Kidney epithelial cell (primary cell): ENCODE measurements around the gene GTF3C5. TPM values are rescaled to one million over a fixed set of nuclear protein-coding genes. Genes with fewer than 3 reads are reported as not detected.
"Not testable (repeated sequence)": the region's sequence is repeated elsewhere in the genome, so short reads cannot be mapped to it uniquely, and the experiment has no call there.

Experiments used
- DNase-seq: peaks from one replicate; pipeline ENCODE4 v3.0.0-alpha.2; 2010; ENCODE audit warnings: low read depth
- H3K27me3 ChIP-seq: 2 replicates; pipeline ENCODE4 v1.6.0; 2011; ENCODE audit warnings: low read length; ENCODE audit not compliant: control insufficient read depth, insufficient read depth
- H3K36me3 ChIP-seq: 2 replicates; pipeline ENCODE4 v1.5.1; 2011; ENCODE audit warnings: low read length; ENCODE audit not compliant: control insufficient read depth, insufficient read depth
- H3K4me3 ChIP-seq: 2 replicates; pipeline ENCODE4 v1.5.1; 2011; ENCODE audit warnings: low read depth, mild to moderate bottlenecking, control low read depth, low read length
- total RNA-seq: library from RNA; depleted of rRNA; stranded (reverse); fragments of >200 nt; gene quantifications from 2 replicates; pipeline ENCODE4 v1.2.3, GENCODE V29; 2015
- TF ChIP-seq, protein P1 (sequence below): IDR thresholded peaks from 2 replicates; pipeline ENCODE4 v1.5.1; 2011; ENCODE audit warnings: mild to moderate bottlenecking, moderate library complexity, low read length, control low read depth, inconsistent platforms; ENCODE audit not compliant: insufficient read depth, poor library complexity, severe bottlenecking

Gene GTF3C5
- total RNA-seq, 1 donor from 2014 or later, result 94.7 TPM

DNA sequence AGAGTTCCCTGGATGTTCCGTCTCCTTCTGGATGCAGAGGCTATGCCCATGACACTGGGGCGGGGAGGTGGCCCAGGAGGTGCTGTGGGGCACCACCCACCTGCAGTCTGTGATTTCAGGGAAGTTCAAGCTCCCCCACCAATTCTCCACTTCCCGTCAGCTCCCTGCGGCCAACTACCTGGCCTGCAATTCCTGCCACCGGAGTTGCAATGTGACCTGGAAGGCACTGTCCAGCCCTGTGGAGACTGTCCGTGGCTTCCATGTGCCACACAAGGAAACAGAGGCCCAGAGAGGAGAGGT is 35.7 kb upstream of the GTF3C5 start:
- no peak overlapping the region for H3K4me3 ChIP-seq
- no peak for DNase-seq
- H3K36me3 ChIP-seq, result no peaks in the 10 kb centered on the region
- peaks cover 24% of the 10 kb centered on the region for H3K27me3 ChIP-seq
- TF ChIP-seq, protein P1, sequence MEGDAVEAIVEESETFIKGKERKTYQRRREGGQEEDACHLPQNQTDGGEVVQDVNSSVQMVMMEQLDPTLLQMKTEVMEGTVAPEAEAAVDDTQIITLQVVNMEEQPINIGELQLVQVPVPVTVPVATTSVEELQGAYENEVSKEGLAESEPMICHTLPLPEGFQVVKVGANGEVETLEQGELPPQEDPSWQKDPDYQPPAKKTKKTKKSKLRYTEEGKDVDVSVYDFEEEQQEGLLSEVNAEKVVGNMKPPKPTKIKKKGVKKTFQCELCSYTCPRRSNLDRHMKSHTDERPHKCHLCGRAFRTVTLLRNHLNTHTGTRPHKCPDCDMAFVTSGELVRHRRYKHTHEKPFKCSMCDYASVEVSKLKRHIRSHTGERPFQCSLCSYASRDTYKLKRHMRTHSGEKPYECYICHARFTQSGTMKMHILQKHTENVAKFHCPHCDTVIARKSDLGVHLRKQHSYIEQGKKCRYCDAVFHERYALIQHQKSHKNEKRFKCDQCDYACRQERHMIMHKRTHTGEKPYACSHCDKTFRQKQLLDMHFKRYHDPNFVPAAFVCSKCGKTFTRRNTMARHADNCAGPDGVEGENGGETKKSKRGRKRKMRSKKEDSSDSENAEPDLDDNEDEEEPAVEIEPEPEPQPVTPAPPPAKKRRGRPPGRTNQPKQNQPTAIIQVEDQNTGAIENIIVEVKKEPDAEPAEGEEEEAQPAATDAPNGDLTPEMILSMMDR, result no peak

DNA sequence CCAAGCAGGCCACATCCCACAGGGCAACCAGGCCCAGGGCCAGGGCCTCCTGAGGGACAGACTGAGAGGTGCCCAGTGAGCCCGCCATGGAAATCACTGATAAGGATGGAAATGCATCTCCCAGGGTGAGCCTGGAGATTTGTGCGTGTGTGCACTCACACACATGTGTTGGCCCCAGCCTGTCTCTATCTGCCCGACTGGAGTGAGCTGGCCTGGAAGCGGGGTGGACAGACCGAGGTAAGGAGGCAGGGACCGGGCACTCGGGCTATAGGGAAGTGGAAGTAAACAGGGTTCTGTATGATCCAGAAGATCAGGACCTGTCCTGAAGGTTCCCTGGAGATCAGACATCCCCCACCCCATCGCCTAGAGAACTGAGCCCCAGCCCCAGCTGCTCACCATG is 34.9 kb upstream of the GTF3C5 start:
- Histone ChIP-seq H3K4me3 (no peak overlapping the region), H3K27me3 (peaks cover 22% of the 10 kb centered on the region)
- no peak for DNase-seq

DNA sequence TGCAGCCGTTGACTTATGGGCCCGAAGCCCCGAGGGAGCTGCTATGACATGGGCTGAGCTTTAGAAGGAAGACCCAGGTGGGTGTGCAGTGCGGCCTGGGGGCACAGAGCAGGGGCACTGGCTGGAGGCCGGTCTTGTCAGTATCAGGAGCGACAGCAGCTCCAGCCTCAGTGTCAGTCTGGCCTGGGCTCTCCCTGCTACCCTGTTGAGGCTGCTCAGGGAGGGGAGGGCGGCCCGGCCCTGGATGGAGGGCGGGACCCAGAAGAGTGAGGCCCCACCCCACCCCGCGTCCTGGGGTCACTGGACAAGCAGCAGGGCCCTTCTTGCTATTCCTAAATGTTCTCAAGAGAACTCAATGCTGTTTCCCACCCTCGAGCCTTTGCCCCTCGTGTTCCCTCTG is 34.3 kb upstream of the GTF3C5 start:
- no peak for DNase-seq
- TF ChIP-seq, protein P1, result no peak
- peaks cover 19% of the 10 kb centered on the region for H3K27me3 ChIP-seq
- H3K36me3 ChIP-seq, result no peaks in the 10 kb centered on the region
- no peak overlapping the region for H3K4me3 ChIP-seq

More for the DNA sequence above, 34.9 kb upstream of the GTF3C5 start:
- TF ChIP-seq, protein P1, result no peak
- no peaks in the 10 kb centered on the region for H3K36me3 ChIP-seq

DNA sequence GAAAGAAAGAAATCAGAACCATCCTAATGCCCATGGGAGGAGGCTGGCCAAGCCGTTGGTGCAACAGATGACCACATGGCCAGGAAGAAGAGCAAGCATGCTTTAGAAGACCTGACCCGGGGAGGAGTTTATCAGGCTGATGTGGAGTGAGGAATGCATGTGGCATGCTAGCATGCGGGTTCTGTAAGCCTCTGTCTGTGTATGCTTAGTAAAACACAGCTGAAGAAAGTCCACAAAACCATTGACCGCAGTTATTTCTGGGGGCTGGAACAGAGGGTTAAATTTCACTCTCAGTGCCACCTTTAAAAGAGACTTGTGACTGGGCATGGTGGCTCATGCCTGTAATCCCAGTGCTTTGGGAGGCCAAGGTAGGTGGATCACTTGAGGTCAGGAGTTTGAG is 33.2 kb upstream of the GTF3C5 start:
- Histone ChIP-seq H3K36me3 (no peaks in the 10 kb centered on the region), H3K27me3 (peaks cover 20% of the 10 kb centered on the region), H3K4me3 (no peak overlapping the region)
- peak; percentile 45 for DNase-seq
- TF ChIP-seq, protein P1, result no peak

DNA sequence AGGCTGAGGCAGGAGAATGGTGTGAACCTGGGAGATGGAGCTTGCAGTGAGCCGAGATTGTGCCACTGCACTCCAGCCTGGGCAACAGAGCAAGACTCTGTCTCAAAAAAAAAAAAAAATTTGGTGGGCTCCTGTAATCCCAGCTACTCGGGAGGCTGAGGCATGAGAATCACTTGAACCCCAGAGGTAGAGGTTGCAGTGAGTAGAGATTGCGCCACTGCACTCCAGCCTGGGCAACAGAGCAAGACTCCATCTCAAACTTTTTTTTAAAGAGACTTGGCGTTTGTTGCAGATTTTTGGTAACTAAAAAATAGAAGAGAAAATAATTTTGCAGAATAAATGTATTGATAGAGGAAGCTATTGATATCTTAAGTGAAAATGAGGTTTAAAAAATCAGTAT is 32.6 kb upstream of the GTF3C5 start:
- H3K27me3 ChIP-seq, result peaks cover 26% of the 10 kb centered on the region
- H3K36me3 ChIP-seq, DNase-seq, H3K4me3 ChIP-seq: not testable (repeated sequence)

DNA sequence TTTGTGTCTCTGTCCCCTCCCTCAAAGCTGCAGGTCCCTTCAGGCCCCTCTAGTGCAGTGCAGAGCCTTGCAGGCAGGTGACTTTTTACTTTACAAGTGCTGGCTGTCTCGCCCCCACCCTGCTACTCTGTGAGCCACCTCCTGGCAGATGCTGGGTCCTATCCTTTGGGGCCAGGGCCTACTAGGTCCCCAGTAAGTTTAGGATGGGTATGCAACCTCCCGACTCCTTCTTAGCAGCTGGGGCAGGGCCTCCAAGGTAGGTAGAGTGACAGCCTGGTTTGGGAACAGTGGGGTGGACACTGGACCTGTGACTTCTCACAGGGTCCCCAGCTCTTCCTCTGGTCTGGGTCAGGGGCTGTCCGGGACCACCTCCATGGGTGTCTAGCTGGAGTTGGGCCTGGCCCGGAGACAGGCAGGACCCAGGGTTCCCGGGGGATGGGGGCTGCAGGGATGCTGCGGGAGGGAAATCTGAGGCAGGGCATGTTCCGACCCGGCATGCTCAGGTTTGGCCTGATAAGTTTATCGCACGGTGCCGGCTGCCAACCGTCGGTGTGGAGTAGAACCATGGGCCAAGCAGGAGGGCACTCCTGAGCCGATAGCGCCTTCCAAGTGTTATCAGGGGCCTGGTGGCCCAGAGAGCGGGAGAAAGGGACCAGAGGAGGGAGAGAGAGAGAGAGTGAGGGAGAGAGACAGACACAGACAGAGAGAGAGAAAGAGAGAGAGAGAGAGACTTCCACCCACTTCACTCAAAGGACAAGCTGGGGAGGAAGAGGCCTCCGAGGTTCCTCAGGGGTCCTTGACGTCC is 31.8 kb upstream of the GTF3C5 start:
- TF ChIP-seq, protein P1, result no peak
- Histone ChIP-seq H3K4me3 (no peak overlapping the region), H3K27me3 (peaks cover 30% of the 10 kb centered on the region), H3K36me3 (no peaks in the 10 kb centered on the region)
- no peak for DNase-seq
